ENCODE results near the gene TUBA1C.
"Not testable (repeated sequence)": the region's sequence is repeated elsewhere in the genome, so short reads cannot be mapped to it uniquely, and the experiment has no call there.

Gene TUBA1C

DNA sequence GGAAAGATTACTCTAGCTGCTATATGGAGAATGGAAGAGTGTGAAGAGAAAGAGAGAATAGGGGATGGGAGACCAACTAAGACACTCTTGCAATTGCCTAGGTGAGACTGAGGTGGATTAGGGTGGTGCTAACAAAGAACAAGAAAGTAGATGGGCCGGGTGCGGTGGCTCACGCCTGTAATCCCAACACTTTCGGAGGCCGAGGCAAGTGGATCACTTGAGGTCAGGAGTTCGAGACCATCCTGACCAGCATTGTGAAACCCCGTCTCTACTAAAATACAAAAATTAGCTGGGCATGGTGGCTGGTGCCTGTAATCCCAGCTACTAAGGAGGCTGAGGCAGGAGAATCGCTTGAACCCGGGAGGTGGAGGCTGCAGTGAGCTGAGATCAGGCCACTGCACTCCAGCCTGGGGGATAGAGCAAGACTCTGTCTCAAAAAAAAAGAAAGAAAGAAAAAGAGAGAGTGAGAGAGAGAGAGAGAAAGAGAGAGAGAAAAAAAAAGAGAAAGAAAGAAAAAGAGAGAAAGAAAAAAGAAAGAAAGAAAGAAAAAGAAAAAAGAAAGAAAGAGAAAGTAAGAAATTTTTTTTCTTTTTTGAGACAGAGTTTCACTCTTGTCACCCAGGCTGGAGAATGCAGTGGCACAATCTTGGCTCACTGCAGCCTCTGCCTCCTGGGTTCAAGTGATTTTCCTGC, 55.7 kb downstream of the TUBA1C start:
- not testable (repeated sequence) for DNase-seq

DNA sequence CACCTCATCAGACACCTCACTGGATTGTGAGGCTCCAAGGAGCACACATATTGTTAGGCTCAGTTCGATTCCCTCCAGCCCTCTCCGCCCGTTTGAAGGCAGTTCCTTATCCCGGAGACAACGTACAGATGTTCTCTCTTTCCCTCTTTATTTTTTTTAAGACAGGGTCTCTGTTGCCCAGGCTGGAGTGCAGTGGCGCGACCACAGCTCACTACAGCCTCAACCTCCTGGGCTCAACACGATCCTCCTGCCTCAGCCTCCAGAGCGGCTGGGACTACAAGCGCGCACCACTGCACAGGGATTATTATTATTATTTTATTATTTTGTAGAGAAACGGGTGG, 57.5 kb downstream of the TUBA1C start:
- no peak for DNase-seq

DNA sequence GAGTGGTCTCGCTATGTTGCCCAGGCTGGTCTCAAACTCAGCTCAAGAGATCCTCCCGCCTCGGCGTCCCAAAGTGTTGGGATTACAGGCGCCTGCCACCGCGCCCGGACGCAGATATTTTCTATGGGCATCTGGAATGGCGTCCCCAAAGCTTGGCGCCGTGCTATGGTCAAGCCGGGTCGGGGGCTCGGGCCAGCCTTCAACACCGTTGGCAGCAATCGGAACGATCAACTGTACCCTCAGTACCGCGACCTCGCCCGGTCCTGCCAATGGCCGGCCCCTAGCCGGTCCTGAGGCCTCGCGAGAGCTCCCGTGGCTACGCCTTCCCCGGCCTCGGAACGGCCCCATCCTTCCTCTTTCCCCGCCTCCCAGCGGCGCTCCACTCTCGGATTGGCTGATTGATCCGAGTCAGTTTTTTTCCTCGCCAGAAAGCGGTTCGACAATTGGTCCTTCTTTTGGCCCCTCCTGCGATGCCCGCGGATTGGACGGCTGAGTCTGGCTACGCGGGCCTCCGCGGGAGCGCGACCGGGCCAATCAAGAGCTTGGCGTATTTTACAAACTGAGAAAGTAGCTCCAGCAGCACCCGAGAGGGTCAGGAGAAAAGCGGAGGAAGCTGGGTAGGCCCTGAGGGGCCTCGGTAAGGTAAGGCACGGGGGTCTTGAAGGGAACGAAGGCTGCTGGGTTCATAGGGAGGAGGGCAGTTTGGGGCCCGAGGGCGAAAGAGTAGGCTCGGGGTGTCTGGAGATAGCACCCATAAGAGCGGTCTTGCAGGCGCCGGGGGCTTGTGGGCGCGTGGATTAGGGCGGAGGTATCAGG, 58.0 kb downstream of the TUBA1C start, which contains the start of gene TROAP:
Gene TROAP, plus strand, starts transcription at position 548 of the 816 bp plus-strand sequence. CDS start 354 bp downstream, outside the sequence.
- DNase-seq: peak; percentile 97

DNA sequence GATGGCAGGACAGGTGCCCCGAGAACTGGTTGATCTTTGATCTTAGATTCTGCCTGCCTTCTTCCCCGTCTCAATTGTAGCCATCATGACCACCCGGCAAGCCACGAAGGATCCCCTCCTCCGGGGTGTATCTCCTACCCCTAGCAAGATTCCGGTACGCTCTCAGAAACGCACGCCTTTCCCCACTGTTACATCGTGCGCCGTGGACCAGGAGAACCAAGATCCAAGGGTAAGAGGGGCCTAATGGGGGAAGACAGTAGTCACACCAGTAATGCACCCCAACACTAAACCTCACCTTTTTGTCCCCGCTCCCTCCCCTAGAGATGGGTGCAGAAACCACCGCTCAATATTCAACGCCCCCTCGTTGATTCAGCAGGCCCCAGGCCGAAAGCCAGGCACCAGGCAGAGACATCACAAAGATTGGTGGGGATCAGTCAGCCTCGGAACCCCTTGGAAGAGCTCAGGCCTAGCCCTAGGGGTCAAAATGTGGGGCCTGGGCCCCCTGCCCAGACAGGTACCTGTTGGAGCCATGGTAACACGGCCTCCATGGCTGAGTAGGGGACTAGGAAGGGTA, 58.7 kb downstream of the TUBA1C start:
- DNase-seq: no peak

Measured in DMS79 (cell line).